ENCODE results near the gene MAP3K3. TPM values are rescaled to one million over a fixed set of nuclear protein-coding genes. Genes with fewer than 3 reads are reported as not detected.

MAP3K3 gene
- polyA plus RNA-seq, 6 donors from 2014 or later = 20.8 to 39.1 (median 28.7) TPM

DNA sequence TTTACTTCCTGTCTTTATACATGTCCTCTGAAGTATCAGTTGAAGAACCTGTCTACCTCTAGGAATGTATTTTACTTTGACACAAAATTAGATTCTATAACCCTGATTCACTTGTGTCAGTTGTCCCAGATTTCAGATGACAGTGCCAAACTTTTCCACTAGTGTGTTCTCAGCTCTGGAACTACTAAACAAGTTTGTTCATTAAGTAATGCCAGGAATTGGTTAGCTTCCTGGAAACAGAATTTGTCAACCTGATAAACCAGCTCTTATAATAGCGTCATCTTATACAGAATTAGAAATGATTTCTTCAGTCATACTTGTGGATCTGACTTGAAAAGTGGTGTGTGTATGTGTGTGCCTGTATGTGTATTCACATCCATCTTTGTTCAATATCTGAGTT lies 7.4 kb downstream of the MAP3K3 start:
- Mint-ChIP-seq H3K27ac (peak overlapping the region in 1 of 6 donors; percentile 21), H3K4me1 (peaks cover 37 to 42% (median 40%) of the 10 kb centered on the region in 3 donors), H3K27me3 (no peaks in the 10 kb centered on the region), H3K36me3 (peaks cover 0 to 6% of the 10 kb centered on the region in 2 donors), H3K4me3 (no peak overlapping the region), H3K9me3 (no peaks in the 10 kb centered on the region)
- DNase-seq = no peak
- no peak for ATAC-seq (ENCODE audit: low read depth in 2 of 2)

- no peaks in the 10 kb centered on the region for H3K27me3 Mint-ChIP-seq
- peaks cover 8 to 15% of the 10 kb centered on the region in 2 donors for H3K36me3 Mint-ChIP-seq
- DNase-seq (no peak), ATAC-seq (ENCODE audit: low read depth in 2 of 2) (no peak)
- no peaks in the 10 kb centered on the region for H3K9me3 Mint-ChIP-seq
- H3K4me1 Mint-ChIP-seq = peaks cover 28 to 41% (median 28%) of the 10 kb centered on the region in 3 donors
- no peak overlapping the region for H3K27ac Mint-ChIP-seq
- no peak overlapping the region for H3K4me3 Mint-ChIP-seq
Observed at GRCh38 chr17:63631062-63631461, 8.8 kb downstream of the MAP3K3 start.

GRCh38 chr17:63631626-63632025 lies 9.4 kb downstream of the MAP3K3 start:
- Mint-ChIP-seq H3K9me3 (no peaks in the 10 kb centered on the region), H3K27me3 (no peaks in the 10 kb centered on the region), H3K4me1 (peaks cover 22 to 39% (median 23%) of the 10 kb centered on the region in 3 donors), H3K27ac (no peak overlapping the region), H3K36me3 (peaks cover 14 to 19% of the 10 kb centered on the region in 2 donors), H3K4me3 (no peak overlapping the region)
- ATAC-seq (ENCODE audit: low read depth in 2 of 2) = no peak
- DNase-seq = no peak

DNA sequence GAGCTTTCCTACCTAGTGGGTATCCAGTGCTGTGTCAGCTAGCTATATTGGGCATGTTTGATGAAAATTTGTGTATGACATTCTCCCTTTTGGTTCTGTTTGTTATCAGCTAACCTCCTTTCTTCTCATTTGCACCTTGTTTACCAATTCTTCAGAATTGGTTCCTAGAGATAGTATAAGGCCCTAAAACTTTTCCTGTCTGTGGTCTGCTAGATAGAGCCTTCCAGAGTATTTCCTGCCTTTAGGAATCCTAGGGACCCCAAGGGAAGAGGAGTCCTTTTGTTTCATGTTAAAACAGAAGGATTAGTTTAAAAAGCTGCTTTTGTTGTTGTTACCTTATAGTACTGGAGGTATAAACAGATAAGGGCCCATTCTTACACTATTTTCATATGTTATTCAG lies 11.5 kb downstream of the MAP3K3 start:
- H3K36me3 Mint-ChIP-seq = peaks cover 17 to 21% of the 10 kb centered on the region in 2 donors
- no peaks in the 10 kb centered on the region for H3K27me3 Mint-ChIP-seq
- no peak overlapping the region for H3K4me3 Mint-ChIP-seq
- ATAC-seq (ENCODE audit: low read depth in 2 of 2) (no peak), DNase-seq (no peak)
- no peaks in the 10 kb centered on the region for H3K9me3 Mint-ChIP-seq
- H3K27ac Mint-ChIP-seq = peak overlapping the region in 2 of 6 donors; percentile 17 to 39
- H3K4me1 Mint-ChIP-seq = peaks cover 9 to 32% (median 16%) of the 10 kb centered on the region in 3 donors

DNA sequence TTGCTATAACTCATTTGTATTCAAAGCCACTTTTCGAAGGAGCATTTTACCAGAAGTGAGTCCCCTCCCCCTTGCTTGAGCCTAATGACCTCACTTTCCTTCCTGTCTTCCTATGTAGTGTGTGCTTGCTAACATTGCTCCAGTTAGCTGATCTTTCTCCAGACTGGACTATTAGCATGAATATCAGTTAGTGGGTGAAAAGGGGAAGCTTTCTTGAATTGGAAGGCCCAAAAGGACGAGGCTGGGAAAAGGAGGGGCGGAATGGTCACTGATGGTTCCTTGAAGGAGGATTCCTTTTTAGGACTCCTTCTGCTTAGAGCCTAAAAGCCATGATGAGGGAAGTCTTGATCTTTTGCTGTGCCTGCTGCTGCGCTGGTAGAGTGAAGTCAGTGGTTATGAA lies 11.9 kb downstream of the MAP3K3 start:
- DNase-seq = no peak
- H3K4me3 Mint-ChIP-seq = no peak overlapping the region
- no peak for ATAC-seq (ENCODE audit: low read depth in 2 of 2)
- peak overlapping the region in 2 of 6 donors; percentile 22 to 39 for H3K27ac Mint-ChIP-seq
- no peaks in the 10 kb centered on the region for H3K27me3 Mint-ChIP-seq
- no peaks in the 10 kb centered on the region for H3K9me3 Mint-ChIP-seq
- H3K4me1 Mint-ChIP-seq = peaks cover 9 to 32% (median 16%) of the 10 kb centered on the region in 3 donors
- H3K36me3 Mint-ChIP-seq = peaks cover 17 to 21% of the 10 kb centered on the region in 2 donors

- no peak for ATAC-seq (ENCODE audit: low read depth in 2 of 2)
- Mint-ChIP-seq H3K36me3 (peaks cover 18 to 21% of the 10 kb centered on the region in 2 donors), H3K9me3 (no peaks in the 10 kb centered on the region), H3K27ac (no peak overlapping the region), H3K27me3 (no peaks in the 10 kb centered on the region), H3K4me3 (no peak overlapping the region), H3K4me1 (peaks cover 9 to 33% (median 16%) of the 10 kb centered on the region in 3 donors)
- DNase-seq = no peak
Observed at GRCh38 chr17:63634816-63635215, 12.6 kb downstream of the MAP3K3 start.

- DNase-seq (no peak), ATAC-seq (ENCODE audit: low read depth in 2 of 2) (no peak)
- H3K27me3 Mint-ChIP-seq = no peaks in the 10 kb centered on the region
- no peak overlapping the region for H3K4me3 Mint-ChIP-seq
- peaks cover 21 to 22% of the 10 kb centered on the region in 2 donors for H3K36me3 Mint-ChIP-seq
- no peaks in the 10 kb centered on the region for H3K9me3 Mint-ChIP-seq
- peaks cover 11 to 37% (median 16%) of the 10 kb centered on the region in 3 donors for H3K4me1 Mint-ChIP-seq
- H3K27ac Mint-ChIP-seq = peak overlapping the region in 1 of 6 donors; percentile 34
Observed at GRCh38 chr17:63635290-63635689, 13.1 kb downstream of the MAP3K3 start.

DNA sequence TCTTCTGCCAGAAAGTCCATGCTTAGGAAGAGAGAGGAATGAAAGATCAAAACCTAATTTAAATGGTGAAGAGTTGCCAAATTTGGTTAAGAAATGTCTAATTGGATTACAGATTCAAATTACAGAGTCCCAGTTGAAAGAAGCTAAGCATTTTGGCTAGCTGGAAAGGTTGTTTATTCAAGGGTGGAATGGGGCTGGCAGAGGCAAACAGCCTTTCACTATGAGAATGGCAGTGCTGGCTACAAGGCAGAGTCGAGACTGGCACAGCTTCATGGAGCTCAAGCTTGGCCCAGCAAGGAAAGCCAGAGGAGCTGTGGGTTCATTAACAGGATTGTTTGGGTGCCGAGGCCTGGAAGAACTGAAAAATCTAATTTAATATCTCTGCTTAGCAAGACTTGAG lies 13.6 kb downstream of the MAP3K3 start:
- Mint-ChIP-seq H3K4me3 (no peak overlapping the region), H3K27ac (peak overlapping the region in 1 of 6 donors; percentile 34), H3K36me3 (peaks cover 21 to 22% of the 10 kb centered on the region in 2 donors), H3K9me3 (no peaks in the 10 kb centered on the region), H3K4me1 (peaks cover 9 to 35% (median 13%) of the 10 kb centered on the region in 3 donors), H3K27me3 (no peaks in the 10 kb centered on the region)
- DNase-seq = no peak
- ATAC-seq (ENCODE audit: low read depth in 2 of 2) = no peak

- H3K36me3 Mint-ChIP-seq = peaks cover 19 to 22% of the 10 kb centered on the region in 2 donors
- DNase-seq = no peak
- H3K27ac Mint-ChIP-seq = peak overlapping the region in 3 of 6 donors; percentile 7 to 43 (median 32)
- H3K4me1 Mint-ChIP-seq = peaks cover 5 to 21% (median 12%) of the 10 kb centered on the region in 3 donors
- no peak for ATAC-seq (ENCODE audit: low read depth in 2 of 2)
- peak overlapping the region in 1 of 8 donors; percentile 0 for H3K4me3 Mint-ChIP-seq
- H3K9me3 Mint-ChIP-seq = no peaks in the 10 kb centered on the region
- H3K27me3 Mint-ChIP-seq = no peaks in the 10 kb centered on the region
Observed at GRCh38 chr17:63639125-63639524, 16.9 kb downstream of the MAP3K3 start.

DNA sequence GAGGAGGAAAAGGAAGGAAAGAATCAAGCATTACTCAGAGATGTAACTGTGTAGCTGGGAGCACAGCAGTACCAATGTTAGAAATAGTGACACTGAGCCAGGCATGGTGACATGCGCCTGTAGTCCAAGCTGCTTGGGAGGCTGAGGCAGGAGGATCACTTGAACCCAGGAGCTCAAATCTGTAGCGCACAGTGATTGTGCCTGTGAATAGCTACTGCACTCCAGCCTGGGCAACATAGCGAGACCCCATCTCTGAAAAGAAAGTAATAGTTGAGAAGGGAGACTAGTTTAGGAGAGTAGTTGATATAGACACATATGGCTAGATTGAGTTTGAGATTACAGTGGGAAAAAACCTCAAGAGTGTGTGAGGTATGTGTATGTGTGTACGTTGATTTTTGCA lies 17.8 kb downstream of the MAP3K3 start:
- Mint-ChIP-seq H3K4me3 (no peak overlapping the region), H3K27me3 (no peaks in the 10 kb centered on the region), H3K36me3 (peaks cover 15 to 22% of the 10 kb centered on the region in 2 donors), H3K4me1 (peaks cover 11 to 24% (median 20%) of the 10 kb centered on the region in 3 donors), H3K27ac (peak overlapping the region in 1 of 6 donors; percentile 44), H3K9me3 (no peaks in the 10 kb centered on the region)
- DNase-seq (no peak), ATAC-seq (ENCODE audit: low read depth in 2 of 2) (no peak)

DNA sequence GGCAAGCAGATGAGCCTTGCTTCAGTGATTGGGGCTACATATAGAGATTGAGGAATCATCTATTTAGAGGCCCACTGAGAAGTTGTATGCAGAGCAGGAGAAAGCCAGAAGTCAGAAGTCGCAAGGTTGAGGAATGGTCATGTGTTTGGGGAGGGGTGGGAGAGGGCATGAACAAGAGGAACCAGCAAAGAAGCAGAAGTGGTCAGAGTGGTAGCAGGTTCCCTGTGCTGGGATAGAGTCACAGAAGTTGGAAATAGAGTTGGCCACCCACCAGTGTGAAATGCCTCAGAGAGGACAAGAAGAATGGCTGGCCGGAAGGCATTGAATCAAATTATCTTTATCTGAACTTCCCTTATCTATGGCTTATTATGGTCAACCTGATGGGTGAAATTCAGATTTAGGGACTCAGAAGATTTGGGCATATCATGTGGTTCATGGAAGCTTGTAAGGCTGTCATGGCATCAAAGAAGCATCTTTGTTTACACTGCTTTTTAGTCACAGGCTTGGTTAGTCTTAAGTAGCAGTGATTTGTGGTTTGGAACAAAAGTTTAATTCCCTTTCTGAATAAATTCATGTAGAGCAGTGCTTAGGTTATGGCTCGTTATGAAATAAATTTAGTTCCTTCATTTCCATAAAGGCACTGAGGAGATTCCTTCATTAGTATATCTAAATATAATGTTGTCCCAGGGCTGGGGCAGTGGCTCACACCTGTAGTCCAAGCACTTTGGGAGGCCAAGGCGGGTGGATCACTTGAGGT lies 19.7 kb downstream of the MAP3K3 start:
- DNase-seq = no peak
- ATAC-seq (ENCODE audit: low read depth in 2 of 2) = no peak
- Mint-ChIP-seq H3K4me3 (no peak overlapping the region), H3K4me1 (peaks cover 29 to 38% (median 34%) of the 10 kb centered on the region in 3 donors), H3K27ac (peak overlapping the region in 1 of 6 donors; percentile 82), H3K9me3 (no peaks in the 10 kb centered on the region), H3K27me3 (no peaks in the 10 kb centered on the region), H3K36me3 (peaks cover 0 to 6% of the 10 kb centered on the region in 2 donors)

DNA sequence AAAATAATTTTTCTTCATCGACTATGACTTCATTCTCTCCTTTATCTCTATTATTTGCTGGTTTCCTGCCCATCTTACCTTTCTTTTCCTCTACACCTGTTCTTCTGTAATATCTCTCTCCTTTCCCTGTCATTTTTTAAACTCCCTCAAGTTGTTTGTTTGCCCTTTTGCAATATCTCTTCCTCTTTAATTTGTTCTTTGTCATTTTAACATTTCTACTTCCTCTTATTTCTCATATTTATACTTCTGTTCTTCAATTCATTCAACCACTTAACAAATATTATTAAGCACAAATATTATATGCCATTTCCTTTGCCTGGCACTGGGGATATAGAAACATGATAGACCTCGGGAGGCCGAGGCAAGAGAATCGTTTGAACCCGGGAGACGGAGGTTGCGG lies 22.6 kb downstream of the MAP3K3 start:
- Mint-ChIP-seq H3K9me3 (no peaks in the 10 kb centered on the region), H3K36me3 (peaks cover 0 to 4% of the 10 kb centered on the region in 2 donors), H3K4me1 (peaks cover 33 to 51% (median 36%) of the 10 kb centered on the region in 3 donors), H3K4me3 (peak overlapping the region in 2 of 8 donors; percentile 1 to 47), H3K27me3 (no peaks in the 10 kb centered on the region), H3K27ac (peak overlapping the region; percentile 65 to 96 (median 79))
- no peak for ATAC-seq (ENCODE audit: low read depth in 2 of 2)
- no peak for DNase-seq

GRCh38 chr17:63645775-63646487 lies 23.7 kb downstream of the MAP3K3 start:
- H3K36me3 Mint-ChIP-seq = no peaks in the 10 kb centered on the region
- H3K4me3 Mint-ChIP-seq = peak overlapping the region in 7 of 8 donors; percentile 27 to 85 (median 47)
- peaks cover 32 to 51% (median 33%) of the 10 kb centered on the region in 3 donors for H3K4me1 Mint-ChIP-seq
- peak overlapping the region; percentile 81 to 96 (median 92) for H3K27ac Mint-ChIP-seq
- H3K9me3 Mint-ChIP-seq = no peaks in the 10 kb centered on the region
- H3K27me3 Mint-ChIP-seq = no peaks in the 10 kb centered on the region
- no peak for DNase-seq
- ATAC-seq (ENCODE audit: low read depth in 2 of 2) = peak; percentile 80 to 82

Data from naive B cell (primary cell).